Limb (tissue), 2 donors: Measurements from ENCODE around the gene NFATC3.
"Not testable (repeated sequence)": the region's sequence is repeated elsewhere in the genome, so short reads cannot be mapped to it uniquely, and the experiment has no call there.

Experiments
- DNase-seq, 2 donors: peaks; one replicate each; pipeline ENCODE4 v3.0.0-alpha.2; 2016; ENCODE audit errors: extremely low spot score in 2 of 2

NFATC3 gene

GRCh38 chr16:68088130-68088972 is 3.2 kb downstream of the NFATC3 start:
- no peak for DNase-seq

GRCh38 chr16:68089067-68089466 is 3.9 kb downstream of the NFATC3 start:
- DNase-seq, result no peak

GRCh38 chr16:68090130-68090529 is 5.0 kb downstream of the NFATC3 start:
- DNase-seq, result no peak

- no peak for DNase-seq
Measured at GRCh38 chr16:68090533-68090932, 5.4 kb downstream of the NFATC3 start.

- DNase-seq, result no peak
Measured at GRCh38 chr16:68091380-68092261, 6.5 kb downstream of the NFATC3 start.

- not testable (repeated sequence) for DNase-seq
Measured at GRCh38 chr16:68092275-68092674, 7.1 kb downstream of the NFATC3 start.

GRCh38 chr16:68093816-68094613 is 8.8 kb downstream of the NFATC3 start:
- DNase-seq, result peak in 1 of 2 donors; percentile 27

GRCh38 chr16:68094614-68094934 is 9.4 kb downstream of the NFATC3 start:
- DNase-seq, result no peak

- no peak for DNase-seq
Measured at GRCh38 chr16:68096491-68096890, 11.3 kb downstream of the NFATC3 start.

GRCh38 chr16:68097088-68097487 is 11.9 kb downstream of the NFATC3 start:
- no peak for DNase-seq

GRCh38 chr16:68097895-68098294 is 12.7 kb downstream of the NFATC3 start:
- no peak for DNase-seq

GRCh38 chr16:68100488-68100887 is 15.3 kb downstream of the NFATC3 start:
- DNase-seq, result no peak

GRCh38 chr16:68105611-68106010 is 20.4 kb downstream of the NFATC3 start:
- no peak for DNase-seq

GRCh38 chr16:68107230-68107928 is 22.2 kb downstream of the NFATC3 start:
- DNase-seq, result not testable (repeated sequence)

- DNase-seq, result not testable (repeated sequence)
Measured at GRCh38 chr16:68109156-68109555, 24.0 kb downstream of the NFATC3 start.

- not testable (repeated sequence) for DNase-seq
Measured at GRCh38 chr16:68110611-68111010, 25.4 kb downstream of the NFATC3 start.

- no peak for DNase-seq
Measured at GRCh38 chr16:68111379-68111778, 26.2 kb downstream of the NFATC3 start.

- no peak for DNase-seq
Measured at GRCh38 chr16:68113059-68113761, 28.0 kb downstream of the NFATC3 start.

GRCh38 chr16:68113765-68114240 is 28.6 kb downstream of the NFATC3 start:
- no peak for DNase-seq

GRCh38 chr16:68114939-68115338 is 29.8 kb downstream of the NFATC3 start:
- not testable (repeated sequence) for DNase-seq
